Tibial nerve (tissue), 4 donors: Measurements from ENCODE around the gene ATP1B1. TPM values are rescaled to one million over a fixed set of nuclear protein-coding genes. Genes with fewer than 3 reads are reported as not detected.

Source experiments
- DNase-seq, 2 donors: peaks; one replicate each; pipeline ENCODE4 v3.0.0-alpha.2; 2019; ENCODE audit warnings: low spot score in 2 of 2
- H3K27ac ChIP-seq, 4 donors: fragments of 200-600 bp; sonication (generic) in 3 of 4; one replicate each; pipeline ENCODE4 v1.5.1; 2017 to 2019; ENCODE audit warnings: mild to moderate bottlenecking in 1 of 4
- H3K27me3 ChIP-seq, 2 donors: fragments of 200-600 bp; sonication (generic) in 1 of 2; one replicate each; pipeline versions ENCODE4 v1.5.1 to v1.6.0; 2017 to 2019
- H3K36me3 ChIP-seq, 3 donors: fragments of 200-600 bp; sonication (generic); one replicate each; pipeline ENCODE4 v1.5.1; 2018 to 2019
- H3K4me1 ChIP-seq, 4 donors: fragments of 200-600 bp; sonication (generic) in 3 of 4; one replicate each; pipeline ENCODE4 v1.5.1; 2017 to 2019
- H3K4me3 ChIP-seq, 4 donors: fragments of 200-600 bp; sonication (generic) in 3 of 4; one replicate each; pipeline ENCODE4 v1.5.1; 2017 to 2019; ENCODE audit warnings: mild to moderate bottlenecking in 1 of 4, moderate library complexity in 1 of 4
- H3K9me3 ChIP-seq, 4 donors: fragments of 200-600 bp; sonication (generic) in 3 of 4; one replicate each; pipeline ENCODE4 v1.5.1; 2017 to 2019
- EP300 ChIP-seq, 2 donors: sonication (generic); formaldehyde crosslinking; IDR thresholded peaks; one replicate each; pipeline ENCODE4 v1.6.1; 2017; ENCODE audit warnings: antibody characterized with exemption in 2 of 2, mild to moderate bottlenecking in 1 of 2
- POLR2A ChIP-seq, 2 donors: fragments of 450-650 bp; IDR thresholded peaks; one replicate each; pipeline ENCODE4 v1.6.1; 2017; ENCODE audit warnings: antibody characterized with exemption in 2 of 2, mild to moderate bottlenecking in 2 of 2, moderate library complexity in 2 of 2
- WGBS, 2 donors: methylation state at CpG; one replicate each; pipeline ENCODE4 v1.1.5; 2018; 5-methylcytosine and 5-hydroxymethylcytosine counted together
- total RNA-seq, 4 donors: library from RNA; depleted of rRNA; stranded (reverse); fragments of >200 nt; gene quantifications; one replicate each; pipeline ENCODE4 v1.1.0, GENCODE V29; 2016
- TF ChIP-seq, protein P1 (sequence below), 5 experiments: fragments of 200-600 bp in 3 of 5; fragments of 450-650 bp in 2 of 5; sonication (generic) in 3 of 5; IDR thresholded peaks; one replicate each; pipeline ENCODE4 v1.5.1; 2016 to 2019; ENCODE audit warnings: antibody characterized with exemption in 5 of 5, mild to moderate bottlenecking in 3 of 5, moderate library complexity in 2 of 5

The ATP1B1 gene
- total RNA-seq, 4 donors from 2014 or later, result 6.0 to 21.9 (median 12.2) TPM

DNA sequence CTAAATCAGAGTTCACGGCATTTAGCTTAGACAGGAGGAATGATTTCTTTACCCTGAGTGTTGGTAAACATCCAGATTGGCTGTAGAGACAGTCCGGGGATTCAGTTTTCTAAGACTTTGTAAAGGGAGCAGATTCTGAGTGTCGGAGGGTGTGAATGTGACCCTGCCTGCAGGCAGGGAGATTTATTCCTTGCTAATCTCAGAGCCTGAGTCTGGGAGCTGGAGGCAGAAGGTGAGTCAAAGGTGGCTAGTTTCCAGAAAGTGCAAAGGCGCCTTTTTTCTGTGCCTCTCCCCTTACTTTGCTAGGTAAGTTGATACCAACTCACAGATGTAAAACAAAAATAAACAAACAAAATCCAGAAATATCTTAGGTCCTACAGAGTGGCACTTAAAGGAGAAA is 11.7 kb downstream of the ATP1B1 start:
- H3K4me1 ChIP-seq, result peaks cover 0 to 7% (median 6%) of the 10 kb centered on the region in 4 donors
- no peak overlapping the region for H3K27ac ChIP-seq
- H3K4me3 ChIP-seq, result no peak overlapping the region
- no peaks in the 10 kb centered on the region for H3K9me3 ChIP-seq
- no peaks in the 10 kb centered on the region for H3K36me3 ChIP-seq
- no peaks in the 10 kb centered on the region for H3K27me3 ChIP-seq
- 85 to 89% methylated on average over 4 of the region's 4 CpGs for WGBS, 2 donors
- no peak for TF ChIP-seq EP300 (IDR thresholded peaks at IDR 0.05)
- TF ChIP-seq POLR2A (IDR thresholded peaks at IDR 0.05), result no peak
- TF ChIP-seq, protein P1, sequence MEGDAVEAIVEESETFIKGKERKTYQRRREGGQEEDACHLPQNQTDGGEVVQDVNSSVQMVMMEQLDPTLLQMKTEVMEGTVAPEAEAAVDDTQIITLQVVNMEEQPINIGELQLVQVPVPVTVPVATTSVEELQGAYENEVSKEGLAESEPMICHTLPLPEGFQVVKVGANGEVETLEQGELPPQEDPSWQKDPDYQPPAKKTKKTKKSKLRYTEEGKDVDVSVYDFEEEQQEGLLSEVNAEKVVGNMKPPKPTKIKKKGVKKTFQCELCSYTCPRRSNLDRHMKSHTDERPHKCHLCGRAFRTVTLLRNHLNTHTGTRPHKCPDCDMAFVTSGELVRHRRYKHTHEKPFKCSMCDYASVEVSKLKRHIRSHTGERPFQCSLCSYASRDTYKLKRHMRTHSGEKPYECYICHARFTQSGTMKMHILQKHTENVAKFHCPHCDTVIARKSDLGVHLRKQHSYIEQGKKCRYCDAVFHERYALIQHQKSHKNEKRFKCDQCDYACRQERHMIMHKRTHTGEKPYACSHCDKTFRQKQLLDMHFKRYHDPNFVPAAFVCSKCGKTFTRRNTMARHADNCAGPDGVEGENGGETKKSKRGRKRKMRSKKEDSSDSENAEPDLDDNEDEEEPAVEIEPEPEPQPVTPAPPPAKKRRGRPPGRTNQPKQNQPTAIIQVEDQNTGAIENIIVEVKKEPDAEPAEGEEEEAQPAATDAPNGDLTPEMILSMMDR (IDR thresholded peaks at IDR 0.05), result no peak
- DNase-seq, result no peak

DNA sequence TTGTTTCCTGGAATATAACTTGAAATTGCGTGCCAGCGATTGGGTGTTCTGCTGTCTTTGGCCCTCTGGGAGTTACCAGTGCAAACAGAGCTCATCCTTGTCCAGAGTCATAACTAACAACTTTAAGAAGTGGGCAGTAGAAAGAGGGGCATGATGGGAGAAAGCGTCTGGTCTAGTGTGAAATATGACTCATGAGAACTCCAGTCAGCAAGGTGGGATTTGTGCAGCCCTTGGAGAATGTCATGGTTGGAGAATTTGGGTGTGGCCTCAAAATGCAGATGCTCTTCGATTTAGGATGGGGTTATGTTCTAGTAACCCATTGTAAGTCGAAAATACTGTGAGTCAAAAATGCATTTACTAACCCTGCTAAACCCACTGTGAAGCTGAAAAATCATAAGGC is 12.9 kb downstream of the ATP1B1 start:
- no peaks in the 10 kb centered on the region for H3K9me3 ChIP-seq
- no peak overlapping the region for H3K4me3 ChIP-seq
- no peak overlapping the region for H3K27ac ChIP-seq
- no peak for DNase-seq
- 73% methylated on average over 5 of the region's 5 CpGs for WGBS, 2 donors
- no peaks in the 10 kb centered on the region for H3K27me3 ChIP-seq
- no peaks in the 10 kb centered on the region for H3K36me3 ChIP-seq
- no peak for TF ChIP-seq EP300 (IDR thresholded peaks at IDR 0.05)
- H3K4me1 ChIP-seq, result peaks cover 0 to 7% (median 6%) of the 10 kb centered on the region in 4 donors

DNA sequence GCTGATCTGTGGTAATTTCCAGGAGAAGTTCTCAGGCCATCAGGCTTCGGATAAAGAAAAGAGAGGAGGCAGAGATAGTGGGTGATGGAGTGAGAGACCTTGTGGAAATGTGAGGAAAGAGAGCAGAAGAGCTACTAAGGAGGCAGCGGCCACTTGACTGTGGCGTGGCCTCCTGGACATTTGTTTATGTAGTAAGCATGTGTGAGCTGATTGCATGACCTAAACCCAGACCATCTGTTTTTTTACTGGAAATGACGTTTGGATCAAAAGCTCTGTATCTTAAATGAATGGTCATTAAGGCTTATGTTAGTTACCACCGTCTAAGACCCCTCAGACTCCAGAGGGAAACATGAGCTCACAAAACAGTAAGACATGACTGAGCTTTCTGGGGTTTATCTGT is 13.6 kb downstream of the ATP1B1 start:
- TF ChIP-seq POLR2A (IDR thresholded peaks at IDR 0.05), result no peak
- TF ChIP-seq, protein P1 (IDR thresholded peaks at IDR 0.05), result no peak
- TF ChIP-seq EP300 (IDR thresholded peaks at IDR 0.05), result no peak
- WGBS, 2 donors, result 65 to 68% methylated on average over 5 of the region's 5 CpGs
- Histone ChIP-seq H3K9me3 (no peaks in the 10 kb centered on the region), H3K27me3 (no peaks in the 10 kb centered on the region), H3K36me3 (peaks cover 0 to 2% (median 0%) of the 10 kb centered on the region in 3 donors), H3K27ac (no peak overlapping the region), H3K4me1 (peaks cover 0 to 7% (median 6%) of the 10 kb centered on the region in 4 donors), H3K4me3 (no peak overlapping the region)
- DNase-seq, result no peak

- Histone ChIP-seq H3K9me3 (no peaks in the 10 kb centered on the region), H3K4me1 (no peaks in the 10 kb centered on the region), H3K27ac (no peak overlapping the region), H3K36me3 (peaks cover 0 to 10% (median 0%) of the 10 kb centered on the region in 3 donors), H3K27me3 (no peaks in the 10 kb centered on the region), H3K4me3 (no peak overlapping the region)
- 93% methylated on average over 6 of the region's 6 CpGs for WGBS, 2 donors
- DNase-seq, result no peak
- TF ChIP-seq, protein P1 (IDR thresholded peaks at IDR 0.05), result no peak
- no peak for TF ChIP-seq POLR2A (IDR thresholded peaks at IDR 0.05)
- TF ChIP-seq EP300 (IDR thresholded peaks at IDR 0.05), result no peak
Observed at GRCh38 chr1:169121146-169121923, 14.8 kb downstream of the ATP1B1 start.

- Histone ChIP-seq H3K9me3 (no peaks in the 10 kb centered on the region), H3K27ac (no peak overlapping the region), H3K27me3 (no peaks in the 10 kb centered on the region), H3K4me1 (no peaks in the 10 kb centered on the region), H3K4me3 (no peak overlapping the region), H3K36me3 (peaks cover 0 to 10% (median 0%) of the 10 kb centered on the region in 3 donors)
- no peak for DNase-seq
- WGBS, 2 donors, result 86 to 88% methylated on average over 6 of the region's 6 CpGs
- TF ChIP-seq, protein P1 (IDR thresholded peaks at IDR 0.05), result no peak
- TF ChIP-seq POLR2A (IDR thresholded peaks at IDR 0.05) (no peak), EP300 (IDR thresholded peaks at IDR 0.05) (no peak)
Observed at GRCh38 chr1:169122976-169123375, 16.5 kb downstream of the ATP1B1 start.
